HG03432 (cell line): ENCODE measurements around the gene LPAR6.

Experiments used
- ATAC-seq: cut with Tn5 transposase; IDR thresholded peaks from one replicate; pipeline ENCODE4 v1.9.1; 2021; ENCODE audit warnings: mild to moderate bottlenecking, moderate library complexity; ENCODE audit not compliant: unreplicated experiment

The LPAR6 gene

GRCh38 chr13:48380581-48380980 is 32.3 kb downstream of the LPAR6 start:
- ATAC-seq: no peak

GRCh38 chr13:48377857-48378256 is 35.1 kb downstream of the LPAR6 start:
- ATAC-seq: no peak

GRCh38 chr13:48370815-48371214 is 42.1 kb downstream of the LPAR6 start:
- ATAC-seq: no peak

- ATAC-seq: no peak
Observed at GRCh38 chr13:48369988-48370387, 42.9 kb downstream of the LPAR6 start.
